Activated T-cell treated with anti-CD3 and anti-CD28 coated beads for 1 hour (primary cell): ENCODE results near the gene PGBD4.

Experiments used
- DNase-seq: peaks from one replicate; pipeline ENCODE4 v3.0.0-alpha.2; 2020; ENCODE audit warnings: low read depth

The PGBD4 gene

DNA sequence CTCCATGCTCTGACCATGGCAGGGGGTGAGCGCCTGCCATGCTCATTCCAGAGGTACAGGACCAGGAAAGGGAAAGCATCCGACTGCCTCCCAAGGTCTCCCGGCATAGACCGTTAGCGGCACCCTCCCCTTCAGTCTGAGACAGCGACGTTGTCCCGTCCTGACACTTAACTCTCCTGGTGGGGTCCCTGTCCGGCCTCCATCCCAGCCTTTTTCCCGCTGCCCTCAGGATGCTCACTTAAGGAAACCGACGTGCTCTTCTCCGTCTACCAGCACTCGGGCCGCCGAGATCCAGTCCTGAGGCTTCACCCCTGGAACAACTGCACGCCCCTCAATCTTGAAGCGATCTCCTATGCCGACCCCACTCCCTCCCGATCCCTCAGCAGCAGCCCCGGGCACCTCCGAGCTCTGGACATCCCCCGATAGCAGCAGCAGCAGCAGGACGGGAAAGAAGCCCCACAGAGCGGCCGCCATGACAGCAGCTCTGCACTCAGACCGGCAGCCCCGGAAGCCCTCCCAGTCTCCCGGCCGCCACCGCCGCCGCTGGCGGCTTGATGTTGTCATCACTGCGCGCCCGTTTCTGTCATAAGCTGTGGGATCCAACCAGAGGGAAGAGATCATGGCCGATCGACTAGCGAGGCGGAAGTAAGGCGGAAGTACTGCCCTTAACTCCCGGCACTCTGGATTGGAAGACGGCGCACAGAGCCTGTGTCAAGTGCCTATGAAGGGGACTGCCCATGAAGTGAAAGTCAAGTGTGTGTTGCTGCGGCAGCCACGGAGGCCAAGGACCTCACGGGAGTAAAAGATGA, at the start of gene PGBD4, which contains the start of gene EMC7:
Gene PGBD4 (plus strand): TSS at position 718 of the 809 bp plus-strand sequence. CDS start 449 bp downstream, outside the sequence.
Gene EMC7 (minus strand): TSS at position 497 of the 809 bp plus-strand sequence. CDS start 23 bp downstream, at position 474.
- DNase-seq = peak; percentile 96

DNA sequence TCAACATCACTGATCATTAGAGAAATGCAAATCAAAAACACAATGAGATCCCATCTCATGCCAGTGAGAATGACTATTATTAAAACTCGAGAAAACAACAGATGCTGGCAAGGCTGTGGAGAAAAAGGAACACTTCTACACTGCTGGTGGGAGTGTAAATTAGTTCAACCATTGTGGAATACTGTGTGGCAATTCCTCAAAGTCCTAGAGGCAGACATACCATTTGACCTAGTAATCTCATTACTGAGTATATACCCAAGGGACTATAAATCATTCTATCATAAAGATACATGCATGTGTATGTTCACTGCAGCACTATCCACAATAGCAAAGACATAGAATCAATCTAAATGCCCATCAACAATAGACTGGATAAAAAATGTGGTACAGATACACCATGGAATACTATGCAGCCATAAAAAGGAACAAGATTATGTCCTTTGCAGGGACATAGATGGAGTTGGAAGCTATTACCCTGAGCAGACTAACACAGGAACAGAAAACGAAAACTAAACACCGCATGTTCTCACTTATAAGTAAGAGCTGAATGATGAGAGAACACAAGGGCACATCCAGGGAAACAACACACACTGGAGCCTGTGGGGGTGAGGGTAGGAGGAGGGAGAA, 47.7 kb upstream of the PGBD4 start:
- no peak for DNase-seq

DNA sequence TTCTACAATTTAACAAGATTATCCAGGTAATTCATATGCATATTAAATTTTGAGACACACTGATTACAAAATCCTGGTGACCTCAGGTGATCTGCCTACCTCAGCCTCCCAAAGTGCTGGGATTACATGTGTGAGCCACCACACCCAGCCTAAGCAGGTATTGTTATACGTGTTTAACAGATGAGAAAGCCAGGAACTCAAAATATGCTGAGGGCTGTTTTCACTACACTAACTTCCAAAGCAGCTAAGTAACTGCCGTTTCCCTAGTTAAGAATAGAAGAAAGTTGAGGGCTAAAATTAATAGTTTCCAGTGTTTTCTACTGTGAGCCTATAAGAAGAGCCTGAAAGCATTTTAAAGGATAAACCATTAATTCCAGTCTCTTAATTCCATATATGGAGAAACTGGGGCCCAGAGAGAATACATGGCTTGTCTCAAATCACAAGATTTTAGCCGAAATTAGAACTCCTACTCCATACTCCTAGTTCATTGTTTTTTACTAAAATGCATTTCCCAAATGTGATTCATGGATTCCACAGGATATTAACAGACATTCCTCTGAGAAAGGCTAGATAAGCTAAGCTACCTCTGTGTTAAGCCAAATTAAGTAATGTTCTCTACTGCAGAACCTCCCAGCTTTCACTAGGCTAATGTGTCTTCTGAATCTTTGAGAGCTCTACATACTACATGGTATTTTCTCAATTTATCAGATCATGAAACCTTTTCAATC, 45.9 kb upstream of the PGBD4 start:
- no peak for DNase-seq

DNA sequence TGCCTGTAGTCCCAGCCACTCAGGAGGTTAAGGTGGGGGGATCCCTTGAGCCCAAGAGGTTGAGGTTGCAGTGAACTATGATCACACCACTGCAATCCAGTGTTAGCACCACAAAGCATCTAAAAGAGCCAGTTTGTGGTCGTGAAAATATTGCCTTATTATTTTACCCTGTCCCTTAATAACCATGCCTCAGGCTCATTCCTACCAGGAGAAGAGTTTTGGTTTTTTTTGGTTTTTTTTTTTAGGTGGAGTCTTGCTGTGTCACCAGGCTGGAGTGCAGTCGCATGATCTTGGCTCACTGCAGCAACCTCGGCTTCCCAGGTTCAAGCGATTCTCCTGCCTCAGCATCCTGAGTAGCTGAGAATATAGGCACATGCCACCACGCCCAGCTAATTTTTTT, 45.0 kb upstream of the PGBD4 start:
- DNase-seq = no peak

DNA sequence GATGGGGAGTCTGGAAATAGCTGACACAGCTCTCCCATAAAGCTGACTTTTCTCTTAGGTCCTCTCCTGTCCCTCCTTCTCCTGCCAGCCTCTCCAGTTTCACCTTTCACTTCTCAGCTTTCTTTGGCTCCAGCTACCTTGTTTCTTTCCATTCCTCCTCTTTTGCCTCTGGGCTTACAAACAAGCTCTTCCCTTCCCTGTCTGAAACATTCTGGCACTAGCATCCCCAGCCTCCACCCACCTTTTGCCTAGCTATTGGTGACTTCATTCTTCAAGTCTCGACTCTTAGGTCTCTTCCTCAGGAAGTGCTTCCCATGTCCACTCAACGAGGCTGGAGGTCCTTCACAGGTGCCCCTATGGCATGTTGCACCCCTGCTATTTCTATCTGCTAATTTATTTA, 42.4 kb upstream of the PGBD4 start:
- no peak for DNase-seq

DNA sequence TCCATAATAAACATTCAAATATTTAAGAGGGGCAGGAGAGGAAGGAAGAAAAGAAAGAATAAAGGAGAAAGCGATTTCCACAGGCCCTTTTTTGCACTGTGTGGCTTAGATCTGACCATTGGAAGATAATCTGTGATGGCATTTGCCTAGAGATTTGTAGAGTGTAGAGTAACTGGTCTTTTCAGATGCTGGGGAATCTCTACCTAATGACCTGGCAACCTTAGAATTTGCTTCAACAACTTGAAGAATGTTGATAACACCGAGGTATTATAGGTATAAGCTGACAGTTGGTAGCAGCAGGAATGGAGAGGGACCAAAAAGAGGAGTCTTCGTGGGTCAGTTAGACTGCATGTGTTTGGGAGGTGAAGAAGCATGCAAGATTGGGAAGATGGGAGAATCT, 41.9 kb upstream of the PGBD4 start:
- DNase-seq = no peak

DNA sequence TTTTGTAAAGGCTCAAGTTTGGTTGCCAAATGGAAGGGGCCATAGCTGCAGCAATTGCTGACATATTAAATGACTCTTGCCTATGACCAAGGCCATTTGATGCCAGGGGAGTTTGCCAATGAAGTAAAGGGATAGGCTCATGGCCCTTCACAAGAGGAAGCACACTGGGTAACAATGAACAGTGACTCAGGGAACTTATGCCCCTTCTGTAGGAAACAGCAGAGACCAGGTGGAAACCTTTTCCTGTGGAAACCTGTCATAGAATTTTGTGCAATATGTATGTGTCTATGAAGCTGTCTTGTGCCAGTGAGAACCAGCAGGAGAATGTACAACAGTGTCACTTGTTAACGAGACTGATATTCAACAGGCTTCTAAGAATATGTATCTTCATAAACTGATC, 37.4 kb upstream of the PGBD4 start:
- no peak for DNase-seq

DNA sequence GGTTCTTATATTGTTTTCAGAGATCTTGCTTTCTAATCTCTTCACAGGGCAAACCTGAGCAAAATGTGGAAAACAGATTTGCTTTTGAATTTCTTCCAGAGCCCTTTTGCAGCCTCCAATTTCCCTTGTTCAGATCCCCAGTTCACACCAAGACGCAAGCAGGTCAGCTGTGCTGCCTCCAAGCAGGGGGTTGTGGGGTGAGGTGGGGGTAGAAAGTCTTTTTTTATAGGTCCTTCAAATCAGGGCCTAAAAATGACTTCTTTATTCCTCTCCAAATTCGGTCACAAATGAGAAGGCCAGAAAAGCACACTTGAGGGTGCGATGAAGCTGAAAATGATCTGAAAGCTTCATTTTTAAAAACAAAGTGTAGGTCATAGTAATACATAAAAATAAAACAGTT, 36.6 kb upstream of the PGBD4 start:
- DNase-seq = no peak

DNA sequence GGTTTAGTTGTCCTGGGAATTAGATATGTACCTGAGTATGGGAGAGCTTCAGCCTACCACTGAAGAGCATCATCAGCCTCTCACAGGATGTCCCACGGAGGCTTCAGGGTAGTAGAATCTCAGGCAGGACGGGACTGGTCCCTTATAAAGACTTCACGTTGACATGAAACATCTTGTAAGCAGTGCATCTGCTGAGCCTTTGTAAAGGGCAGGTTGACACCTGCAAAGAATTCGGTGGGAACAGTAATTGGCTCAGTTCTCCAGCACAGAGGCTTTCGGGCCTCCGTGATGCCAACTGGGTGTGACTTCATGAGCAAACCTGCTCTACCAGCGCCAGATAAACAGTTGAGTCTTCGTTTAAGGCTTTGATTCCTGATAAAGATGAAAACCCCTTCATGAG, 35.9 kb upstream of the PGBD4 start:
- no peak for DNase-seq

DNA sequence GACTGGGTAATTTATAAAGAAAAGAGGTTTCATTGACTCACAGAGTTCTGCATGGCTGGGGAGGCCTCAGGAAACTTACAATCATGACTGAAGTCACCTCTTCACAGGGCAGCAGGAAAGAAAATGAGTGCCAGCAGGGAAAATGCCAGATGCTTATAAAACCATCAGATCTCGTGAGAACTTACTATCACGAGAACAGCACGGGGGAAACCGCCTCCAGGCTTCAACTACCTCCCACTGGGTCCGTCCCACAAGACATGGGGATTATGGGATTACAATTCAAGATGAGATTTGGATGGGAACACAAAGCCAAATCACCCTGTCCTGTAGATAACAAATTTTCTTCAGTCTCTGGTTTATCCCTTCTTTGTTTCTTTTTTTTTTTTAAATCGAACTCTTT, 31.9 kb upstream of the PGBD4 start:
- no peak for DNase-seq

DNA sequence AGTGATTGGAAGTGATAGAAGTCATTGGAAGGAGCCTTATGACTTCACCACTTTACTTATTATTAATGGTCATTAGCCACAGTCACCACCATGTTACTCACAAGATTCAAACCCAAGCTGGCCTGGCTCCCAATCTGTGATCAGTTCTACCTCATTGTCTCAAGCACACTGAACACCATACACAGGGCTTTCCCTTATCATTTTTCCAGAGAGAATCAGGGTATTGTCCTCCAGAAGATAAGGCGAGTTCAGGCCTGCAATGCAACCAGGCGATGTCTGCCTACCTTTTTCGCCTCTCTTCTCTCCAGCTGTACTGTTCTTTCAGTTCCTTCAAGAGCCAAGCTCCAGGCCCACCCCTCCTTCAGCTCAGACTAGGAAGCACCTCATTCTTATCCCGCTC, 25.1 kb upstream of the PGBD4 start:
- no peak for DNase-seq

DNA sequence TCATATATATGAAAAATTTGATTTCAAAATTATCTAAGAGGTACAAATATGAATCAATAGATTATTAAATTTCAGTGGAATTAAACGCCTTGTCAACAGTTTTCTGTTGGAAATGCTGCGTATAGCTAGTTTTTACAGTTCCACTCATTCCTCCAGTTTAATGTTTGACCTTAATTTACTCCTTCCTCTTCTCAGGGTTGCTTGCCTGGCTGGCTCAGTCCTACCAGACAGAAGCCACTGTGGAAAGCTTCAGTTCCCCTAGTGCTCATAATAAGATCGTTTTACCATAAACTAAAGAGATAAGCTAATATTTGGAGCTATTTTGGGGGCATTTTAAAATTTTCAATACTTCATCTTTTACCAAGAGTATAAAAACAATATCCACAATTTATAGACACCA, 23.0 kb upstream of the PGBD4 start:
- DNase-seq = no peak

DNA sequence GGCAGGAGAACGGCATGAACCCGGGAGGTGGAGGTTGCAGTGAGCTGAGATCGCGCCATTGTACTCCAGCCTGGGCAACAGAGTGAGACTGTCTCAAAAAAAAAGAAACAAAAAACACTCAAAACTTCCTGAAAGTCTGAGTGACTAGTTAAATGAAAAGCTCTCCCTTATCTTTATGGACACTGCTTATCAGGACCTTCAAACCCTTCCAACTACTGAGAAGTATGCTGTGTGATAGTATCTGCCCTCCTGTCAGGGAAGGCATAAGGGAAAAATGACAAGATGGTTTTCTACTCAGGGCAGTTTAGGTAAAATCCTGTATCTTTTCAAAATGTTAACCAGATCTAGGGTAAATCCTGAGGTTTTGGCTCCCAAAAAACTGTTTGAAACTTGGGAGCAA, 22.0 kb upstream of the PGBD4 start:
- DNase-seq = no peak

DNA sequence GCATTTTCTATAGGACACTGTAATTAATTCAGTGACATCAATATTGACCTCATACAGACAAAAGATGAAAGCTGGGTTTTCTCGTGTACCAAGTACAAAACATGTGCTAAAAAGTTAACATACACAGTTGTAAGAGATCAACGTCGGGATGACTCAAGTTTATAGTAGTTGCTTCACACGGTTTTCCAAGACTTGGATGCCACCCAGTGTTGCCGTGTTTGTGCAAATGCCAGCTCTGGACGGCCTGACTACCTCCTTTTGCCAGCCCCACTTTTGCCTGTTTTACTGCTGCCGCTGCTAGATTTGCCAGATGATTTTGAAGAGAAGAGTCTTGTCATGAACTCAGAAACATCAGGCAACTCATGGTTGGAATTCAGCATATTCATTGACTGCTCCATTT, 17.8 kb upstream of the PGBD4 start:
- DNase-seq = no peak

DNA sequence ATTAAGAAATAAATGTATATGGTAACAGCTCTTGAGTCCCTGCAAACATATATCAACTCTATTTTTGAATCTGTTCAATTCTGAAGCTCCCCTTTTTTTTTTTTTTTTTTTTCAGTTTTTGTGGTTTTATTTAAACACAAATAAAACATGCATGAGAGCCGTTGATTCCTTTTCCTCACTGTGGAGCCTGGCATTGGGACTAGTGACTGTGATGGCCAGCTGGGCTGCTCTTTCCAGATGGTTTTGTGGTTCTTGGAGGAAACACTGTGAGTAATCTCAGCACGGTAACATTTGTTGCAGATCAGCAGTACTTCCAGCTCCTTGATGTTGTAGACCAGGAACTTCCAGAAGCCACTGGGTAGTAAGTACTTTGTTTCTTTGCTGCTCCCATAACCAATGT, 16.1 kb upstream of the PGBD4 start:
- no peak for DNase-seq

DNA sequence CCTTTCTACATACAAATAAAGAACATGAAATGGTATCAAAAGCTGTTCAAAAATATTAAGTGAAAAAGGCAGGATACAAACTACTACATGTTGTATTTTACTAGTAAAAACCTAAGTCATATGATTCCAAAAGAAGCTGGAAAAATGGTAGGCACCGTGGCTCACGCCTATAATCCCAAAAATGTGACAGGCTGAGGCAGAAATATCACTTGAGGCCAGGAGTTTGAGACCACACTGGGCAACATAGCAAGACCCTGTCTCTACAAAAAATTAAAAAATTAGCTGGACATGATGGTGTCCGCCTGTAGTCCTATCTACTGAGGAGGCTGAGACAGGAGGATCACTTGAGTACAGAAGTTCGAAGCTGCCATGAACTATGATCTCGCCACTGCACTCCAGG, 2.0 kb upstream of the PGBD4 start:
- DNase-seq = no peak

DNA sequence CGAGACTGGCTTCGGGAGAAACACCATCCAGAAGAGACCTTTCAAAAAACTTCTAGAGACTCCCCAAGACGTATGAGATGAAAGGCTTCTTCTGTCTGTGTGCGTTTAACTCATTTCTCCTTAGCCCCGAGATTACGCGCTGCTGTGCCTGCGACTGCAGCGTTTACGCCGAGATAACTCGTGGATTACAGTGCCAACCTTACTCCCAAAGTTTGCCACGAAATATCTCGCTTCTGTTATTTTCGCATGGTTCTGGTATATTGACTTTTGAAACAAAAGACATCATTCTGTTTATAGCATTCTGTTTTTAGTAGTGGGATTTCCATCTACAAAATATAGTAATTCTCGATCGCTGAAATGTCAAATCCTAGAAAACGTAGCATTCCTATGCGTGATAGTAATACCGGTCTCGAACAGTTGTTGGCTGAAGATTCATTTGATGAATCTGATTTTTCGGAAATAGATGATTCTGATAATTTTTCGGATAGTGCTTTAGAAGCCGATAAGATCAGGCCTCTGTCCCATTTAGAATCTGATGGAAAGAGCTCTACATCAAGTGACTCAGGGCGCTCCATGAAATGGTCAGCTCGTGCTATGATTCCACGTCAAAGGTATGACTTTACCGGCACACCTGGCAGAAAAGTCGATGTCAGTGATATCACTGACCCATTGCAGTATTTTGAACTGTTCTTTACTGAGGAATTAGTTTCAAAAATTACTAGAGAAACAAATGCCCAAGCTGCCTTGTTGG, 467 bp downstream of the PGBD4 start:
- DNase-seq = no peak

DNA sequence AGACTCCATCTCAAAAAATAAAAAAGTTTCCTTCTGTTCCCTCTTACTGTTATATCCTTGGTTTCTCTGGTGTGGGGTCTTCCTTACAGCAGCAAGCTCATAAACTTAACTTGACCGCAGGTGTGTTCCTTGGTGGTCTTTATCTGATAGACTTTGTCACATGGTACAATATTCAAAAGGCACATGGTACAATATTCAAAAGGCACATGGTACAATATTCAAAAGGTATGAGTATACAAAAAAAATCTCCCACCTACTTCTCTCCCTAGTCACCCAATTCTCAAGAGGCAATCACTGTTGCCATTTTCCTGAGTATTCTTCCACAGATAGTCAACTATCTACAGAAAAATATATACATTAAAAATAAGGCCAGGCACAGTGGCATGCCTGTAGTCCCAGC, 4.5 kb downstream of the PGBD4 start:
- DNase-seq = no peak

DNA sequence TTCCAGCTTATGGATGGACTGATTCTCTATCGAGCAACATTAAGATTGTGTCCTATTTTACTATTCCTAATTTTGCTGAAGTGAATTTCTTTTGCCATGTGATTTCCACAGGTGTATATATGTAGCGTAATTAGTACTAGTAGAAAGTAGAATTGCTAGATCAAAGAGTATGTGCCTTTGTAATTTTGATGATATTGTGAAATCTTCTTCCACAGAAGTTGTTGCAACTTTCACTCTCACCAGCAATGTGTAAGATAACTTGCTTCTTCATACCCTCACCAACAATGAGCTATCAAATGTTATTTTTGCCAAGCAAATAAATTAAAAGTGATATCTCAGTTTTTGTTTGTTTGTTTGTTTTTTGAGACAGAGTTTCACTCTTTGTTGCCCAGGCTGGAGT, 5.4 kb downstream of the PGBD4 start:
- no peak for DNase-seq

DNA sequence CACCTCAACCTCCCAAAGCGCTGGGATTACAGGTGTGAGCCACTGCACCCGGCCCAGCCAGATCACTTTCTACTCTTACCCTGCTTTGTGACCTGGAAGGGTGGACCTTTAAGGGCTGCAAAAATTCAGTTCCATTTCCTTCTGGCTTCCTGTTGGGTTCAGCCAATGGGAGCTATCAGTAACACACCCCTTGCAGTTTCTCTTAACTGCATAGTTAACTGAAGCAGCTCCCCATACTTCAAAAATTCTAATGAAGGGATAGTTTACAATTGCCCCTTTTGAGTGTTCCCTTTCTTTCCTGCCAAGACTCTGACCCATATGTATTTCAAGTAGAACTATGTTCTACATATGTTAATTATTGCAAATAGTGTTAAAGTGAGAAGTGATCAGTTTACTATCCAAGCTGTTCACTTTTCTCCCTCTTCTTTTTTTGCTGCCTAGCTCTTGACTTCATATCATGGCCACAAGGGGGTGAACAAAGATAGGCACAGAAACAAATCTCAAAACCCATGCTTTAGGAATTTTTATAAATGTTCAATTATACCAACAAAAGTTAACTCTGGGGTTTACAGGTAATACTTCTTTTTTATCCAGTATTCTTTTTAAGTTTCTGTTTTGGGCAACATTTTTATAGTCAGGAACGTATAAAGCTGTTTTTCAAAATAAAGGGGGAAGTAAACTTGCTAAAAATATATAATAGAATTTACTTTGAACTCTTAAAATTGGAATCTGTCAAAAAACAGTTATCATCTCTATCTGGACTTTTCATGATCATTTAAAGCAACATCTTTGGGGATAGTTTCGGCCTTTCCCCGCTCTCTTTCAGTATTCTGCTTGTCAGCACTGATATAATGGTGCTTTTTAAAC, 8.1 kb downstream of the PGBD4 start:
- DNase-seq = no peak

DNA sequence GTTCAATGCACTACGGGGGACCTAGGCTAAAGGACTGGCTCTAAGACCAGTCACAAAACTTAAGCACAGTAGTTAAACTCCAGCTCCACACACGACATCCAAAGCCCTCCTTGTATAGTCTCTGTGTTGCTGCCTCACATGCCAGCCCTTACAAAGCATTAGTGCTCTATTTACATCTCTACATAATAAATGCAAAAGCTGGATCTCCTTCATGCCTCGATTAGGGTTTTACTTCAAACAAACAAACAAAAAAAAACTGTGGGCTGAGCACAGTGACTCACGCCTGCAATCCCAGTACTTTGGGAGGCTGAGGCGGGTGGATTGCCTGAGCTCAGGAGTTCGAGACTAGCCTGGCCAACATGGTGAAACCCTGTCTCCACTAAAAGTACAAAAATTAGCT, 9.6 kb downstream of the PGBD4 start:
- DNase-seq = no peak
